ENCODE data around the gene PLA2G4B.

GRCh38 chr15:41824062-41824745 lies 14.4 kb upstream of the PLA2G4B start:
- no peak for TF ChIP-seq CTCF (optimal IDR thresholded peaks at IDR 0.05 in 1 of 3, IDR thresholded peaks at IDR 0.05 in 1 of 3, conservative IDR thresholded peaks at IDR 0.05 in 1 of 3; ENCODE audit: extremely low read depth in 1 of 3, insufficient read depth in 2 of 3, low read length in 3 of 3)
- TF ChIP-seq EZH2 (IDR thresholded peaks at IDR 0.05; ENCODE audit: low read length), result no peak

Measured in keratinocyte (primary cell).